ENCODE results near the gene DEGS1.

DEGS1 gene

GRCh38 chr1:224217655-224218623 lies 34.9 kb downstream of the DEGS1 start:
- DNase-seq, result no peak

GRCh38 chr1:224219011-224219611 lies 36.1 kb downstream of the DEGS1 start:
- no peak for DNase-seq

GRCh38 chr1:224219612-224220059 lies 36.6 kb downstream of the DEGS1 start:
- no peak for DNase-seq

GRCh38 chr1:224223819-224224714 lies 41.0 kb downstream of the DEGS1 start:
- no peak for DNase-seq

- DNase-seq, result no peak
These were observed 43.9 kb downstream of the DEGS1 start for GRCh38 chr1:224226849-224227502.

- no peak for DNase-seq
These were observed 51.0 kb downstream of the DEGS1 start for GRCh38 chr1:224234017-224234416.

- no peak for DNase-seq
These were observed 52.9 kb downstream of the DEGS1 start for GRCh38 chr1:224235813-224236493.

- no peak for DNase-seq
These were observed 54.3 kb downstream of the DEGS1 start for GRCh38 chr1:224237119-224237881.

GRCh38 chr1:224238212-224238611 lies 55.2 kb downstream of the DEGS1 start:
- no peak for DNase-seq

GRCh38 chr1:224238756-224239155 lies 55.7 kb downstream of the DEGS1 start:
- no peak for DNase-seq
